CD4-positive, alpha-beta T cell treated with Interleukin-15 for 4 hours (primary cell): ENCODE data around the gene DAB2IP.
"Not testable (repeated sequence)": the region's sequence is repeated elsewhere in the genome, so short reads cannot be mapped to it uniquely, and the experiment has no call there.

Experiments
- DNase-seq: peaks from one replicate; pipeline ENCODE4 v3.0.0-alpha.2; 2020; ENCODE audit warnings: low spot score

DAB2IP gene

GRCh38 chr9:121626012-121626411, 25.4 kb upstream of the DAB2IP start:
- no peak for DNase-seq

GRCh38 chr9:121627427-121627826, 24.0 kb upstream of the DAB2IP start:
- DNase-seq: no peak

GRCh38 chr9:121628401-121628800, 23.0 kb upstream of the DAB2IP start:
- DNase-seq: no peak

GRCh38 chr9:121631115-121631514, 20.3 kb upstream of the DAB2IP start:
- DNase-seq: no peak

- DNase-seq: no peak
Measured at GRCh38 chr9:121631978-121632418, 19.4 kb upstream of the DAB2IP start.

GRCh38 chr9:121633119-121633714, 18.2 kb upstream of the DAB2IP start:
- DNase-seq: no peak

- no peak for DNase-seq
Measured at GRCh38 chr9:121633736-121634135, 17.7 kb upstream of the DAB2IP start.

GRCh38 chr9:121634329-121635261, 16.8 kb upstream of the DAB2IP start:
- no peak for DNase-seq

GRCh38 chr9:121635300-121635876, 16.0 kb upstream of the DAB2IP start:
- no peak for DNase-seq

- no peak for DNase-seq
Measured at GRCh38 chr9:121636341-121636865, 15.0 kb upstream of the DAB2IP start.

GRCh38 chr9:121636978-121637712, 14.3 kb upstream of the DAB2IP start:
- DNase-seq: no peak

- no peak for DNase-seq
Measured at GRCh38 chr9:121637713-121638220, 13.7 kb upstream of the DAB2IP start.

- no peak for DNase-seq
Measured at GRCh38 chr9:121638399-121638798, 13.0 kb upstream of the DAB2IP start.

- no peak for DNase-seq
Measured at GRCh38 chr9:121638901-121639592, 12.4 kb upstream of the DAB2IP start.

GRCh38 chr9:121639619-121640018, 11.8 kb upstream of the DAB2IP start:
- no peak for DNase-seq

GRCh38 chr9:121640076-121640475, 11.4 kb upstream of the DAB2IP start:
- DNase-seq: no peak

GRCh38 chr9:121640491-121641223, 10.8 kb upstream of the DAB2IP start:
- DNase-seq: no peak

- DNase-seq: no peak
Measured at GRCh38 chr9:121641224-121641611, 10.2 kb upstream of the DAB2IP start.

- DNase-seq: no peak
Measured at GRCh38 chr9:121642758-121643157, 8.7 kb upstream of the DAB2IP start.

GRCh38 chr9:121643473-121643872, 8.0 kb upstream of the DAB2IP start:
- no peak for DNase-seq

- DNase-seq: not testable (repeated sequence)
Measured at GRCh38 chr9:121644040-121644439, 7.4 kb upstream of the DAB2IP start.
